ENCODE measurements around the gene ARID1B.

DNA sequence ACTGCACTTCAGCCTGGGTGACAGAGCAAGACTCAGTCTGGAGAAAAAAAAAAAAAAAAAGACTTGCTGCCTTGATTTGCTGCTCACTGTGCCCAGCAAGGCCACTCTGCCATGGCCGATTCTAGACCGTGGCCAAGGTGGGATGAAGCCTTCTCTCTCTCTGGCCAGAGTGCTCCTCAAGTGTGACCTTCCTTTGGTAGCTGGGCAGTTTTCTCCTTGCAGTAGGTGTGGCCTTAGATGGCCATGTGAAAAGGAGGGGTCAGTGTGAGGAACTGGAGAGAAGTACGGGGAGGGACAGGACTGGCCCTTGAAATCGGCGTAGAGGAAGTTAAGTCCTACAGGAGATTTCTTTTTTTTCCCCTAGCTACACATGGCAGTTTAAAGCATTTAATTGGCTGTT lies 272.0 kb downstream of the ARID1B start:
- TF ChIP-seq, protein P1, sequence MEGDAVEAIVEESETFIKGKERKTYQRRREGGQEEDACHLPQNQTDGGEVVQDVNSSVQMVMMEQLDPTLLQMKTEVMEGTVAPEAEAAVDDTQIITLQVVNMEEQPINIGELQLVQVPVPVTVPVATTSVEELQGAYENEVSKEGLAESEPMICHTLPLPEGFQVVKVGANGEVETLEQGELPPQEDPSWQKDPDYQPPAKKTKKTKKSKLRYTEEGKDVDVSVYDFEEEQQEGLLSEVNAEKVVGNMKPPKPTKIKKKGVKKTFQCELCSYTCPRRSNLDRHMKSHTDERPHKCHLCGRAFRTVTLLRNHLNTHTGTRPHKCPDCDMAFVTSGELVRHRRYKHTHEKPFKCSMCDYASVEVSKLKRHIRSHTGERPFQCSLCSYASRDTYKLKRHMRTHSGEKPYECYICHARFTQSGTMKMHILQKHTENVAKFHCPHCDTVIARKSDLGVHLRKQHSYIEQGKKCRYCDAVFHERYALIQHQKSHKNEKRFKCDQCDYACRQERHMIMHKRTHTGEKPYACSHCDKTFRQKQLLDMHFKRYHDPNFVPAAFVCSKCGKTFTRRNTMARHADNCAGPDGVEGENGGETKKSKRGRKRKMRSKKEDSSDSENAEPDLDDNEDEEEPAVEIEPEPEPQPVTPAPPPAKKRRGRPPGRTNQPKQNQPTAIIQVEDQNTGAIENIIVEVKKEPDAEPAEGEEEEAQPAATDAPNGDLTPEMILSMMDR (IDR thresholded peaks at IDR 0.05) = no peak
- no peak for TF ChIP-seq POLR2A (IDR thresholded peaks at IDR 0.05)
